Measurements from ENCODE around the gene LMBRD2.

DNA sequence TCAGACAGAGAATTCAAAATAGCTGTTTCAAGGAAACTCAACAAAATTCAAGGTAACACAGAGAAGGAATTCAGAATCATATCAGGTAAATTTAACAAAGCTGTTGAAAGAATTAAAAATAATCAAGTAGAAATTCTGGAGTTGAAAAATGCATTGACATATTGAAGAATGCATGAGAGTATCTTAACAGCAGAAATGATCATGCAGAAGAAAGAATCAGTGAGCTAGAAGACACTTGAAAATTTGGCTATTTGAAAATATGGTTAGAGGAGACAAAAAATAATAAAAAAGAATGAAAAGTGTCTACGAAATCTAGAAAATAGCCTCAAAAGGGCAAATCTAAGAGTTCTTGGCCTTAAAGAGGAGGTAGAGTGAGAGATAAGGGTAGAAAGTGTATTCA is 22.9 kb downstream of the LMBRD2 start:
- TF ChIP-seq, protein P1, sequence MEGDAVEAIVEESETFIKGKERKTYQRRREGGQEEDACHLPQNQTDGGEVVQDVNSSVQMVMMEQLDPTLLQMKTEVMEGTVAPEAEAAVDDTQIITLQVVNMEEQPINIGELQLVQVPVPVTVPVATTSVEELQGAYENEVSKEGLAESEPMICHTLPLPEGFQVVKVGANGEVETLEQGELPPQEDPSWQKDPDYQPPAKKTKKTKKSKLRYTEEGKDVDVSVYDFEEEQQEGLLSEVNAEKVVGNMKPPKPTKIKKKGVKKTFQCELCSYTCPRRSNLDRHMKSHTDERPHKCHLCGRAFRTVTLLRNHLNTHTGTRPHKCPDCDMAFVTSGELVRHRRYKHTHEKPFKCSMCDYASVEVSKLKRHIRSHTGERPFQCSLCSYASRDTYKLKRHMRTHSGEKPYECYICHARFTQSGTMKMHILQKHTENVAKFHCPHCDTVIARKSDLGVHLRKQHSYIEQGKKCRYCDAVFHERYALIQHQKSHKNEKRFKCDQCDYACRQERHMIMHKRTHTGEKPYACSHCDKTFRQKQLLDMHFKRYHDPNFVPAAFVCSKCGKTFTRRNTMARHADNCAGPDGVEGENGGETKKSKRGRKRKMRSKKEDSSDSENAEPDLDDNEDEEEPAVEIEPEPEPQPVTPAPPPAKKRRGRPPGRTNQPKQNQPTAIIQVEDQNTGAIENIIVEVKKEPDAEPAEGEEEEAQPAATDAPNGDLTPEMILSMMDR (IDR thresholded peaks at IDR 0.05), result no peak
- no peak for TF ChIP-seq POLR2A (IDR thresholded peaks at IDR 0.05)
